PC-3 (cell line): ENCODE data around the gene OR6X1. TPM values are rescaled to one million over a fixed set of nuclear protein-coding genes. Genes with fewer than 3 reads are reported as not detected.

Experiments
- ATAC-seq: fragments of 200-7000 bp; cut with Tn5 transposase; 2 replicates; pipeline ENCODE4 v1.9.1; 2020; ENCODE audit warnings: mild to moderate bottlenecking, moderate library complexity
- BruUV-seq: library from RNA; stranded (reverse); fragments of 400-500 nt; replicated peaks from 2 replicates; lab custom pipeline; 2021; lab: Mats Ljungman, UMichigan
- CTCF ChIA-PET: fragments of 300-600 bp; sonication (Branson Sonifier 250); formaldehyde crosslinking; loops from one replicate; lab custom pipeline; 2022; ENCODE audit warnings: antibody characterized with exemption; lab: Charles Lee
- POLR2A ChIA-PET: fragments of 300-600 bp; sonication (Branson Sonifier 250); formaldehyde crosslinking; loops from one replicate; lab custom pipeline; 2022; ENCODE audit warnings: antibody characterized with exemption; ENCODE audit not compliant: unreplicated experiment; lab: Charles Lee
- DNase-seq: peaks from one replicate; pipeline ENCODE4 v3.0.0-alpha.2; 2015
- H2AFZ ChIP-seq: fragments of 300-600 bp; sonication (generic); 2 replicates; pipeline ENCODE4 v1.6.0; 2016; ENCODE audit warnings: antibody characterized with exemption, low read length
- H3F3A ChIP-seq: fragments of 300-600 bp; sonication (generic); one replicate; pipeline ENCODE4 v1.6.0; 2017; ENCODE audit warnings: antibody characterized with exemption, low read length, control low read depth, mild to moderate bottlenecking; ENCODE audit not compliant: unreplicated experiment
- H3K27ac ChIP-seq: fragments of 300-600 bp; sonication (generic); 2 replicates; pipeline ENCODE4 v1.5.1; 2016; ENCODE audit warnings: mild to moderate bottlenecking, low read length
- H3K27me3 ChIP-seq: fragments of 300-600 bp; sonication (generic); 2 replicates; pipeline ENCODE4 v1.6.1; 2016; ENCODE audit warnings: low read length, mixed read lengths
- H3K36me3 ChIP-seq: fragments of 300-600 bp; sonication (generic); 2 replicates; pipeline ENCODE4 v1.6.1; 2016; ENCODE audit warnings: low read depth, mixed run types, low read length, mixed read lengths
- H3K4me1 ChIP-seq: fragments of 300-600 bp; sonication (generic); 2 replicates; pipeline ENCODE4 v1.5.1; 2016; ENCODE audit warnings: low read length; ENCODE audit not compliant: insufficient read depth
- H3K4me2 ChIP-seq: fragments of 300-600 bp; sonication (generic); 2 replicates; pipeline ENCODE4 v1.6.0; 2016; ENCODE audit warnings: low read length
- H3K4me3 ChIP-seq: fragments of 300-600 bp; sonication (generic); 2 replicates; pipeline ENCODE4 v1.5.1; 2016; ENCODE audit warnings: mild to moderate bottlenecking, low read length, mixed read lengths
- H3K79me2 ChIP-seq: fragments of 300-600 bp; sonication (generic); 2 replicates; pipeline ENCODE4 v1.6.1; 2017; ENCODE audit warnings: low read length, mixed read lengths
- H3K9ac ChIP-seq: fragments of 300-600 bp; sonication (generic); 2 replicates; pipeline ENCODE4 v1.6.0; 2016; ENCODE audit warnings: mild to moderate bottlenecking, low read length
- H3K9me2 ChIP-seq: fragments of 300-600 bp; sonication (generic); replicated peaks from 2 replicates; pipeline ENCODE4 v1.6.1; 2016; ENCODE audit warnings: mixed run types, low read length, mixed read lengths
- H3K9me3 ChIP-seq: fragments of 300-600 bp; sonication (generic); 2 replicates; pipeline ENCODE4 v1.6.1; 2016; ENCODE audit warnings: low read length, mixed read lengths
- H4K20me1 ChIP-seq: fragments of 300-600 bp; sonication (generic); 2 replicates; pipeline ENCODE4 v1.6.1; 2016; ENCODE audit warnings: low read length, mixed read lengths
- CTCF ChIP-seq: fragments of 300-600 bp; sonication (generic); conservative IDR thresholded peaks from 2 replicates; pipeline ENCODE4 v1.5.1; 2017; ENCODE audit warnings: antibody characterized with exemption, low read depth, mild to moderate bottlenecking, low read length
- EZH2 ChIP-seq: fragments of 300-600 bp; sonication (generic); IDR thresholded peaks from one replicate; pipeline ENCODE4 v1.6.1; 2017; ENCODE audit warnings: antibody characterized with exemption, mild to moderate bottlenecking, low read length; ENCODE audit not compliant: unreplicated experiment
- EZH2phosphoT487 ChIP-seq: fragments of 300-600 bp; sonication (generic); IDR thresholded peaks from 2 replicates; pipeline ENCODE4 v1.6.1; 2018; ENCODE audit warnings: mild to moderate bottlenecking, antibody characterized with exemption, low read length, borderline replicate concordance
- intact Hi-C: fragments of 100-400 bp; cut with micrococcal nuclease; formaldehyde crosslinking; loops from 2 replicates; pipeline ENCODE4 v1.9.0; 2023
- total RNA-seq: library from RNA; depleted of rRNA; stranded (reverse); fragments of >200 nt; gene quantifications from 2 replicates; pipeline ENCODE4 v1.2.3, GENCODE V29; 2014

Gene OR6X1
- total RNA-seq, 1 experiment from 2014 or later: not detected

- H3F3A ChIP-seq: no peaks in the 10 kb centered on the region
- H3K9me3 ChIP-seq: no peaks in the 10 kb centered on the region
- BruUV-seq: no TSS peak
- ATAC-seq (no peak), DNase-seq (no peak)
- ChIA-PET POLR2A (no interaction called here), CTCF (no interaction called here)
- H3K4me3 ChIP-seq: no peak overlapping the region
- H3K27me3 ChIP-seq: peaks cover 54% of the 10 kb centered on the region
- H3K79me2 ChIP-seq: no peaks in the 10 kb centered on the region
- no peak overlapping the region for H3K9ac ChIP-seq
- no peaks in the 10 kb centered on the region for H3K4me1 ChIP-seq
- no peaks in the 10 kb centered on the region for H4K20me1 ChIP-seq
- no peak overlapping the region for H2AFZ ChIP-seq
- no peaks in the 10 kb centered on the region for H3K36me3 ChIP-seq
- intact Hi-C loops: no loop called here
- H3K4me2 ChIP-seq: no peak overlapping the region
- no peak overlapping the region for H3K27ac ChIP-seq
- TF ChIP-seq EZH2phosphoT487 (no peak), EZH2 (no peak), CTCF (no peak)
- no peaks in the 10 kb centered on the region for H3K9me2 ChIP-seq
Observed at GRCh38 chr11:123771664-123772063, 17.3 kb upstream of the OR6X1 start.

GRCh38 chr11:123770712-123771111 lies 16.4 kb upstream of the OR6X1 start:
- ATAC-seq: no peak
- H3K9ac ChIP-seq: no peak overlapping the region
- H3K27me3 ChIP-seq: peaks cover 51% of the 10 kb centered on the region
- no peaks in the 10 kb centered on the region for H3K4me1 ChIP-seq
- TF ChIP-seq EZH2 (no peak), EZH2phosphoT487 (no peak), CTCF (no peak)
- H3F3A ChIP-seq: no peaks in the 10 kb centered on the region
- intact Hi-C loops: no loop called here
- POLR2A ChIA-PET: no interaction called here
- H3K9me2 ChIP-seq: no peaks in the 10 kb centered on the region
- H3K79me2 ChIP-seq: no peaks in the 10 kb centered on the region
- no peak overlapping the region for H3K4me2 ChIP-seq
- H3K36me3 ChIP-seq: no peaks in the 10 kb centered on the region
- no peaks in the 10 kb centered on the region for H3K9me3 ChIP-seq
- BruUV-seq: no TSS peak
- CTCF ChIA-PET: no interaction called here
- H3K4me3 ChIP-seq: no peak overlapping the region
- H4K20me1 ChIP-seq: no peaks in the 10 kb centered on the region
- no peak overlapping the region for H3K27ac ChIP-seq
- DNase-seq: no peak
- no peak overlapping the region for H2AFZ ChIP-seq

DNA sequence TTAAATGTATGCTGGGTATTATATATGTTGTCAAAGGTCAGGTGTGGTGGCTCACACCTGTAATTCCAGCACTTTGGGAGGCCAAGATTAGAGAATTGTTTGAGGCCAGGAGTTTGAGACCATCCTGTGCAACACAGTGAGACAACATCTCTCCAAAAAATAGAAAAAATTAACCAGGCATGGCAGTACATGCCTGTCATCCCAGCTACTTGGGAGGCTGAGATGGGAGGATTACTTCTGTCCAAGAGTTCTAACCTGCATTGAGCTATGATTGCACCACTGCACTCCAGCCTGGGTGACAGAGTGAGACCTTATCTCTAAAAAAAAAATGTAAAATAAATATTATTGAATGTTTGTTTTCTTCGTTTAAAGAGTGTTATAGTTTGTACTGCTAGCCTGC lies 11.3 kb upstream of the OR6X1 start:
- peaks cover 36% of the 10 kb centered on the region for H3K27me3 ChIP-seq
- no TSS peak for BruUV-seq
- no peak overlapping the region for H3K4me2 ChIP-seq
- intact Hi-C loops: no loop called here
- H3K79me2 ChIP-seq: no peaks in the 10 kb centered on the region
- POLR2A ChIA-PET: no interaction called here
- H3K27ac ChIP-seq: no peak overlapping the region
- no peak overlapping the region for H2AFZ ChIP-seq
- CTCF ChIA-PET: no interaction called here
- no peaks in the 10 kb centered on the region for H3K36me3 ChIP-seq
- H3K4me3 ChIP-seq: no peak overlapping the region
- H4K20me1 ChIP-seq: no peaks in the 10 kb centered on the region
- H3K9me3 ChIP-seq: no peaks in the 10 kb centered on the region; the same call in 1 of the 2 replicates
- H3F3A ChIP-seq: no peaks in the 10 kb centered on the region
- H3K4me1 ChIP-seq: no peaks in the 10 kb centered on the region
- ATAC-seq (no peak), DNase-seq (no peak)
- no peaks in the 10 kb centered on the region for H3K9me2 ChIP-seq
- TF ChIP-seq EZH2phosphoT487 (no peak), EZH2 (no peak), CTCF (no peak)
- H3K9ac ChIP-seq: no peak overlapping the region
